ENCODE results near the gene RAB35. TPM values are rescaled to one million over a fixed set of nuclear protein-coding genes. Genes with fewer than 3 reads are reported as not detected.

The RAB35 gene
- total RNA-seq, 1 experiment from 2014 or later: 57.1 TPM

- H3K9ac ChIP-seq (ENCODE audit: low read length): no peak overlapping the region
- ChIA-PET CTCF (no interaction called here), RAD21 (ENCODE audit: low non-redundant PET in 1 of 2, low total read pairs in 2 of 2, uncharacterized antibody in 2 of 2, unreplicated experiment in 2 of 2) (no interaction called here), POLR2A (no interaction called here)
- H3K4me3 ChIP-seq (replicated peaks in 1 of 2; ENCODE audit: low read depth in 1 of 2, low read length in 2 of 2): no peak overlapping the region
- ATAC-seq (no peak), DNase-seq (ENCODE audit: low read depth, low spot score) (no peak)
- H3K9me3 ChIP-seq (ENCODE audit: control insufficient read depth in 1 of 2, insufficient read depth in 1 of 2, low read depth in 1 of 2, low read length in 2 of 2): no peaks in the 10 kb centered on the region
- peaks cover 0 to 7% of the 10 kb centered on the region in 2 experiments; a peak in 2 of 4 replicates for H3K4me1 ChIP-seq (ENCODE audit: control insufficient read depth in 1 of 2, insufficient read depth in 2 of 2, low read length in 2 of 2)
- no peak overlapping the region for H2AFZ ChIP-seq (ENCODE audit: low read depth, low read length, poor library complexity, severe bottlenecking)
- H4K20me1 ChIP-seq (ENCODE audit: insufficient read depth): no peaks in the 10 kb centered on the region
- no peaks in the 10 kb centered on the region for H3K36me3 ChIP-seq (ENCODE audit: control insufficient read depth in 1 of 2, insufficient read depth in 2 of 2, low read length in 2 of 2)
- no peak overlapping the region for H3K27ac ChIP-seq (ENCODE audit: low read depth, low read length)
- intact Hi-C loops (cut with micrococcal nuclease): no loop called here
- H3K9me2 ChIP-seq (ENCODE audit: insufficient read depth): no peaks in the 10 kb centered on the region
- H3K79me2 ChIP-seq (ENCODE audit: insufficient read depth, low read length): no peaks in the 10 kb centered on the region
- H3K4me2 ChIP-seq (ENCODE audit: low read length): no peak overlapping the region
- no TSS peak for BruUV-seq (replicated peaks)
- H3K27me3 ChIP-seq (ENCODE audit: insufficient read depth, low read length): no peaks in the 10 kb centered on the region
- TF ChIP-seq, protein P1, sequence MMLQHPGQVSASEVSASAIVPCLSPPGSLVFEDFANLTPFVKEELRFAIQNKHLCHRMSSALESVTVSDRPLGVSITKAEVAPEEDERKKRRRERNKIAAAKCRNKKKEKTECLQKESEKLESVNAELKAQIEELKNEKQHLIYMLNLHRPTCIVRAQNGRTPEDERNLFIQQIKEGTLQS (IDR thresholded peaks at IDR 0.05): no peak
- TF ChIP-seq ZNF274 (IDR thresholded peaks at IDR 0.05; ENCODE audit: low read depth, low read length) (no peak), POLR2AphosphoS5 (IDR thresholded peaks at IDR 0.05; ENCODE audit: low read depth, low read length) (no peak), POLR2A (IDR thresholded peaks at IDR 0.05; ENCODE audit: borderline replicate concordance, extremely low read depth, insufficient read depth, insufficient read length) (no peak), EZH2phosphoT487 (IDR thresholded peaks at IDR 0.05; ENCODE audit: borderline replicate concordance) (no peak), SP1 (IDR thresholded peaks at IDR 0.05; ENCODE audit: low read depth) (no peak), RAD21 (IDR thresholded peaks at IDR 0.05; ENCODE audit: low read depth) (no peak), REST (IDR thresholded peaks at IDR 0.05; ENCODE audit: low read depth) (no peak), FOSL1 (IDR thresholded peaks at IDR 0.05; ENCODE audit: low read depth) (no peak), ZFX (IDR thresholded peaks at IDR 0.05) (no peak), TCF7L2 (IDR thresholded peaks at IDR 0.05; ENCODE audit: borderline replicate concordance, extremely low read depth, insufficient read depth, insufficient read length) (no peak), SIN3A (IDR thresholded peaks at IDR 0.05; ENCODE audit: low read depth) (no peak), EZH2 (IDR thresholded peaks at IDR 0.05) (no peak)
These were observed 54.9 kb downstream of the RAB35 start for GRCh38 chr12:120061575-120062214.
